AG10803 (cell line): ENCODE data around the gene TAS1R3.

ENCODE experiments used
- DNase-seq: peaks from one replicate; pipeline ENCODE4 v3.0.0; 2010; ENCODE audit warnings: low read depth
- H3K4me3 ChIP-seq: 2 replicates; pipeline ENCODE4 v1.5.1; 2011; ENCODE audit warnings: mild to moderate bottlenecking, low read length, control low read depth
- TF ChIP-seq, protein P1 (sequence below): conservative IDR thresholded peaks from 2 replicates; pipeline ENCODE4 v1.5.1; 2011; ENCODE audit warnings: mild to moderate bottlenecking, low read length, control low read depth, inconsistent platforms

Gene TAS1R3

DNA sequence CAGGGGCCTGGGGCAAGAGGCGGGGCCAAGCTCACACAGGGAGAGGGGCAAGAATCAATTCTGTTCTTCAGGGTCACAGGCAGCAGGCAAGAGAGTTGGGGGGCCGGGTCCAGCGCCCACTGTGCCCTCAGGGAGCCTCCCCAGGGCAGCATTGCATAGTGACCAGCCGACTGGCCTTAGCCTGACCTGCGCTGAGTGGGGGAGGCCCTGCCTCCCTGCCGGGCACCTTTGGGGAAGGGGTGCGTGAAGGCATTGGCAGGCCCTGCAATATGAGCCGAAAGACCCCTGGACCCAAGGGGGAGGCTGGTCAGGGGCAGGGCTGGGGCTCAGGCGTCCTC, 38.7 kb upstream of the TAS1R3 start:
- TF ChIP-seq, protein P1, sequence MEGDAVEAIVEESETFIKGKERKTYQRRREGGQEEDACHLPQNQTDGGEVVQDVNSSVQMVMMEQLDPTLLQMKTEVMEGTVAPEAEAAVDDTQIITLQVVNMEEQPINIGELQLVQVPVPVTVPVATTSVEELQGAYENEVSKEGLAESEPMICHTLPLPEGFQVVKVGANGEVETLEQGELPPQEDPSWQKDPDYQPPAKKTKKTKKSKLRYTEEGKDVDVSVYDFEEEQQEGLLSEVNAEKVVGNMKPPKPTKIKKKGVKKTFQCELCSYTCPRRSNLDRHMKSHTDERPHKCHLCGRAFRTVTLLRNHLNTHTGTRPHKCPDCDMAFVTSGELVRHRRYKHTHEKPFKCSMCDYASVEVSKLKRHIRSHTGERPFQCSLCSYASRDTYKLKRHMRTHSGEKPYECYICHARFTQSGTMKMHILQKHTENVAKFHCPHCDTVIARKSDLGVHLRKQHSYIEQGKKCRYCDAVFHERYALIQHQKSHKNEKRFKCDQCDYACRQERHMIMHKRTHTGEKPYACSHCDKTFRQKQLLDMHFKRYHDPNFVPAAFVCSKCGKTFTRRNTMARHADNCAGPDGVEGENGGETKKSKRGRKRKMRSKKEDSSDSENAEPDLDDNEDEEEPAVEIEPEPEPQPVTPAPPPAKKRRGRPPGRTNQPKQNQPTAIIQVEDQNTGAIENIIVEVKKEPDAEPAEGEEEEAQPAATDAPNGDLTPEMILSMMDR: no peak
- no peak overlapping the region for H3K4me3 ChIP-seq
- DNase-seq: no peak

DNA sequence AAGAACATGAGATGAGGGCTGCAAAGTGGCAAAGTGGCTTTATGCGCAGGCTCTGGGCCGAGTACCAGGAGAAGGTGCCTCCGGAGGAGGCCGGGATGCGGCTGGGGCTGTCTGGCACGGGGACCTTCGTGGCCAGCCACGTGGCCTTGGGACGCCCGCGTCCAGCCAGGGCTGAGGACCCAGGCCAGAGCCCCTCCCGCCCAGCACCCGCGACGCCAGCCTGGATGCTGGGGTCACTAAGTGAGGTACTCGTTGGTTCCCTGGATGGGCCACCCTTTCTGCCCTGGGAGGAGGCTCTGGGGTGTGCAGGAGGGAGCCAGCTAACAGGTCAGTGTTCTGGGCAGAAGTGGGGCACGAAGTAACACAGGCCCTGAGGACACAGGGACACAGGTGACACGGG, 38.2 kb upstream of the TAS1R3 start:
- no peak overlapping the region for H3K4me3 ChIP-seq
- DNase-seq: no peak
- TF ChIP-seq, protein P1: no peak

DNA sequence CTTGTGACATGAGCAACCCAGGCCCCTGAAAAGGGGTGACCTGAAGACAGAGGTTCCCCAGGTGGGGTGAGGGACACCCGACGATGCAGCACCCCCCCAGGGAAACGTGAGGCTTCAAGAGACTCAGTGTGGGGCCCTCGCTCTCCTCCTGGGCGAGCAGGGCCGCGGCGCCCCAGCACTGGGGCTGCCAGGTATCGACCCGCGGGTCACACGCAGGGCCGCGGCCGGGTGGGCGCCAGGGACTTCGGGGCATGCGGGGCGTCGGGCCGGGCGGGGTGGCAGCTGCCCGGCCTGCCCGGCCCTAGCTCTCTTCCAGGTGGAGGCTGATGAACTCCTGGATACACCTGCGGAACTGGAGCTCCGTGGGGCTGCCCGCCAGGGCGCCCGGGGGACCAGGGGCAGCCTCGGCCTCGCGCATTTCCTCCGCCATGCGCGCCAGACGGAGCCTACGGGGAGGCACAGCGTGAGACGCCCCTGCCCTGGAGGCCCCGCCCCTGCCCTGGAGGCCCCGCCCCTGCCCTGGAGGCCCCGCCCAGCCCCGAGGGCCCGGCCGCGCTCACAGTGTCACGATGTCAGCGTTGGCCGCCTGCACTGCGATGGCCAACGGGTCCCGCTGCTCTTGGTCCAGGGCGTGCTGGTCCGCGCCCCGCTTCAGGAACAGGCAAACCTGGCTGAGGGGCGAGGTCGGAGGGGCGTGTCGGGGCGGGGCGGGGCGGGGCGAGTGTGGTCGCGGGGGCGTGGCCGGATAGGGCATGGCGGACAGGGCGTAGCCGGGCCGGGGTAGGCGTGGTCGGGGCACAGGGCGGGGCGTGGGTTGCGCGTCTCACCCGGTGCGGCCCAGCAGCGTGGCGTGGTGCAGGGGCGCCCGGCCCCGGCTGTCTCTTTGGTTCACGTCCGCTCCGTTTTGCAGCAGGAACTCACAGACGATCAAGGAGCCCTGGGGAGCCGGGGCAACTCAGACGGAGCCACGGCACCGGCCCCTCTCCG, 37.5 kb upstream of the TAS1R3 start:
- H3K4me3 ChIP-seq: no peak overlapping the region
- DNase-seq: no peak
- TF ChIP-seq, protein P1: no peak

DNA sequence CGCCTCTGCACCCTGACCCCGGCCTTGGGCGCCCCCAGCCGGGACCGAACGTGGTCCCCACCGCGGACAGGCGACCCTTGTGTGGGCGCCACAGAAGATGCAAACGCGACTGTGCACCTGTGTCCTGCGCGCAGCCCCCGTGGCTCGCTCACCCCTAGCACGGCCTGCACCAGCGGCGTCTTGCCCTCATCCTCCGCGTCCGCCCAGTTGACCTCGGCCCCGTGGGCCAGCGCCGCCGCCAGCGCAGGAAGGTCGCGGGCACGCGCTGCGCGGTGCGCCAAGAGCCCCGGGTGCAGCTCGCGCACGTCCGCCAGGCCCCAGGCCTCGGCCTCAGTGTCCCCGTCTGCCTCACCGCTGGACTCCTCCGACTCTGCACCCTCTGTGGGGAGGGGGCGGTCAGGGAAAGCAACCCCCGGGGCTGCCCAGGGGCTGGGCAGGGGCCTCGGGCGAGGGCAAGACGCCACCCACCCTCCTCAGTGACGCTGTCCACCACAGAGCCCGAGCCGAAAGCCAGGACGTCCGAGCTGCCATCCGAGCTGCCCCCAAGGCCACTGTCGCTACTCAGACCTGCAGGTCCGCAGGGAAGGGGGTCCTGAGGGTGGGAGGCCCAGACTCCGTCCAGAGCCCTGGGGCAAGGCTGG, 36.7 kb upstream of the TAS1R3 start:
- no peak overlapping the region for H3K4me3 ChIP-seq
- TF ChIP-seq, protein P1: no peak
- DNase-seq: no peak

DNA sequence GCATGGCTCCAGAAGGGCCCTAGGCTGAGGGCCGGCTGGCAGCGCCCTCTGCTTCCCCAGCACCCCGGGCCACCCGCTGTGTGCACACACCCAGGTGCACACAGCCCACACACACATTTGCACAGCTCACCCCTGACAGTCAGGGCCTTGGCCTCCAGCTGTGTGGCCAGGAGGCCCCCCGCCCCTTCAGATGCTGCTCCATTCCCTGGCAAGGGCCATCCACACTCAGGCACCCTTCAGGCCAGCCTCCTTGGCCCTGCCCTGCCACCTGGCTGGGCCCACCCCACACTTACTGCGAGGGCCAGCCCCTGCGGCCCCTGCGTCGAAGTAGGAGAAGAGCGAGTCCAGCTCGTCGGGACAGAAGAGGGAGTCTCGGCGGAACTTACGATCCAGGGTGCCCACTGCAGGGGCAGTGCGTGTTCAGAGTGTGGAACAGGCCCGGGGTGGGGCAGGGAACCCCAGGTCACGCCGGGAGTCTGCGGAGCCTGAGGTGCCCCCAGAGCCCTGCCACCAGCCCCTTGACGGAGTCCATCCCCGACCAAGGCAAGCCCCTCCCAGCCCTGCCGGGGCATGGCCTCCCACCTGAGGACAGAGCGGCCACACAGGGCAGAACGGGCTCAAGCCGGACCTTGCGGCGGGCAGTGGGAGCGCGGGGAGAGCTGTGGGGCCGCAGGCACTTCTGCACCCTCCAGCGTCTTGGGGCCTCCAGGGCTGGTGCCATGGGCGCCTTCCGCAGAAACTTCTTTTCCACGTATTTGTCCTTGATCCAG, 35.7 kb upstream of the TAS1R3 start:
- TF ChIP-seq, protein P1: no peak
- no peak overlapping the region for H3K4me3 ChIP-seq
- DNase-seq: no peak

DNA sequence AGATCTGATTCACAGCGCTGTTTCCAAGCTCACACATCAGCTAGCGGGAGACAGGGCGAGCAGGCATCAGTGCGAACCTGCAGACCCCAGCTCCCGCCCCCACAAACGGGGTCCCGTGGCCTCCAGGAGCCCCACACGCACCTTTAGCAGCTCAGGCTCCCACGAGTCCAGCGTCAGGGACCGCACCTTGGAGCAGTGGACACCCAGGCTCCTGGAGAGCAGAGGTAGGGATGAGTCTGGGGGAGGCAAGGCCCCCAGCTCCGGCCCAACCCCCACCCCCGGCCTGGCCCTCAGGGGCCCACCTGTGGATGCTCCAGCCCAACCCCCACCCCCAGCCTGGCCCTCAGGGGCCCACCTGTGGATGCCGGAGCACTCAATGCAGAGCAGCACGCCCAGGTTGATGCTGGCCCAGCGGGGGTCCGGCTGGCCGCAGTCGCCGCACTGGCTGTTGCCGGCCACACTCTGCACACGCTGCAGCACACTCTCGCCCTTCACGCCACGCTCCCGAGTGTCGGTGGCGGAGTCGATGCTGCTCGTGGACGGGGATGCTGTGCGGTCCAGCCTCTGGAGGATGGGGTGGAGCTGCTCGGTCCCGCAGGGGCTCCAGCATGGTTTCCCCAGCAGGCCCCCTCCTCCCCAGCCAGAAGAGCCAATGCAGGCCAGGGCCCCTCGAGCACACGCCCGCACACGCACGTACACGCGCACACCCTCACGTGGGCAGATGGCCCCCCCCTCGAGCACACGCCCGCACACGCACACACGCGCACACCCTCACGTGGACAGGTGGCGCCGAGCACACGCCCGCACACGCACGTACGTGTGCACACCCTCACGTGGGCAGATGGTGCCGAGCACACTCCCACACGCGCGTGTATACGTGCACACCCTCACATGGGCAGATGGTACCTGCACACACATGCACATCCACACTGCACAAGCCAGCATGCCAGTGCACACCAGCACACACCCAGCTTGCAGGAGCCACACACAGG, 34.7 kb upstream of the TAS1R3 start:
- TF ChIP-seq, protein P1: no peak
- no peak for DNase-seq
- no peak overlapping the region for H3K4me3 ChIP-seq
